Common myeloid progenitor, CD34-positive (primary cell): Measurements from ENCODE around the gene SLC35E2B.

ENCODE experiments used
- CTCF ChIA-PET: fragments of 350-600 bp; sonication (Branson Sonifier 250); formaldehyde crosslinking; loops from one replicate; lab custom pipeline; 2021; ENCODE audit warnings: antibody characterized with exemption; lab: Charles Lee
- POLR2A ChIA-PET: fragments of 350-600 bp; sonication (Branson Sonifier 250); formaldehyde crosslinking; loops from one replicate; lab custom pipeline; 2021; ENCODE audit warnings: antibody characterized with exemption; lab: Charles Lee
- DNase-seq, 3 donors: peaks; one replicate each; pipeline versions ENCODE4 v3.0.0 to v3.0.0-alpha.2; 2013
- H3K27ac ChIP-seq, 2 experiments: 1 replicate in 1 of 2; 2 replicates in 1 of 2; pipeline ENCODE4 v1.7.0; 2013; ENCODE audit warnings: inconsistent platforms in 2 of 2, low read length in 2 of 2, mild to moderate bottlenecking in 2 of 2, low read depth in 1 of 2, moderate library complexity in 1 of 2; ENCODE audit not compliant: severe bottlenecking in 2 of 2, insufficient read depth in 1 of 2, poor library complexity in 1 of 2
- H3K27me3 ChIP-seq, 5 experiments: replicated peaks in 2 of 5; 1 replicate in 3 of 5; 2 replicates in 2 of 5; pipeline versions ENCODE4 v1.6.1 to v1.7.0; 2013; ENCODE audit warnings: low read length in 4 of 5, mild to moderate bottlenecking in 2 of 5, moderate library complexity in 2 of 5, inconsistent platforms in 1 of 5; ENCODE audit not compliant: insufficient read depth in 5 of 5, control insufficient read depth in 4 of 5
- H3K36me3 ChIP-seq, 4 experiments: 1 replicate in 2 of 4; 2 replicates in 2 of 4; pipeline versions ENCODE4 v1.6.1 to v1.7.0; 2013; ENCODE audit warnings: low read length in 3 of 4, control low read depth in 1 of 4, mild to moderate bottlenecking in 1 of 4; ENCODE audit not compliant: control insufficient read depth in 4 of 4, insufficient read depth in 4 of 4
- H3K4me1 ChIP-seq, 4 experiments: 1 replicate in 3 of 4; 2 replicates in 1 of 4; pipeline versions ENCODE4 v1.6.1 to v1.7.1; 2013; ENCODE audit warnings: low read length in 3 of 4, mild to moderate bottlenecking in 3 of 4, control low read depth in 1 of 4, inconsistent platforms in 1 of 4, moderate library complexity in 1 of 4; ENCODE audit not compliant: control insufficient read depth in 4 of 4, insufficient read depth in 4 of 4; ENCODE audit errors: control extremely low read depth in 1 of 4
- H3K4me3 ChIP-seq, 7 experiments: 1 replicate in 4 of 7; 2 replicates in 3 of 7; pipeline versions ENCODE4 v1.5.1 to v1.7.0; 2013; ENCODE audit warnings: mild to moderate bottlenecking in 7 of 7, low read length in 6 of 7, moderate library complexity in 6 of 7, inconsistent platforms in 2 of 7, low read depth in 2 of 7, control low read depth in 1 of 7; ENCODE audit not compliant: insufficient read depth in 4 of 7, control insufficient read depth in 1 of 7; ENCODE audit errors: extremely low read depth in 1 of 7
- H3K9me3 ChIP-seq, 5 experiments: 1 replicate in 4 of 5; 2 replicates in 1 of 5; pipeline versions ENCODE4 v1.6.1 to v1.7.1; 2013; ENCODE audit warnings: low read length in 4 of 5, mild to moderate bottlenecking in 2 of 5, inconsistent platforms in 1 of 5, low read depth in 1 of 5, moderate library complexity in 1 of 5; ENCODE audit not compliant: control insufficient read depth in 4 of 5, insufficient read depth in 2 of 5; ENCODE audit errors: control extremely low read depth in 1 of 5
- WGBS: methylation state at CpG from one replicate; pipeline ENCODE4 v1.1.5; 2013; ENCODE audit not compliant: insufficient coverage; 5-methylcytosine and 5-hydroxymethylcytosine counted together

The SLC35E2B gene

DNA sequence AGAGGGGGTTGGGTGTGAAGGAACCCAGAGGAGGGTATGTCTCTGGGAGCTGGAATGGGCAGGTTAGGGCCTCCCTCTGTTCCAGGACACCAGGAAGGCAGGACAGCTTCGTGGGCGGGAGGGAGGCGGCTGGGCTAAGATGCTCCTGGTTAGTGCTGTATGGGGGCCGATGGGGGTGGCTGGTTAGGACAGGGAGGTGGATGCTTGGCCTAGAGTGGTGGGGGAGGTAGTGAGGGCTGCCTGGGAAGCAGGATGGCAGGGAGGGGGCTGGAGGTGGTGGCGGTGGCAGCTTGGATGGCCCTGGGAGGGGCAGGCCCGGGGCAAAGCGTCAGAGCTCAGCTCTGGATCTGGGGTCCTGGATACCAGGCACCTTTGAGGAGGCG, 66.8 kb downstream of the SLC35E2B start:
- Histone ChIP-seq H3K4me1 (peaks cover 0 to 18% (median 9%) of the 10 kb centered on the region in 4 experiments), H3K27ac (no peak overlapping the region), H3K27me3 (peaks cover 0 to 3% (median 0%) of the 10 kb centered on the region in 5 experiments), H3K9me3 (no peaks in the 10 kb centered on the region), H3K4me3 (no peak overlapping the region), H3K36me3 (peaks cover 0 to 3% (median 0%) of the 10 kb centered on the region in 4 experiments)
- 91% methylated on average over 4 of the region's 8 CpGs for WGBS
- ChIA-PET POLR2A (interaction anchor here (0.8 kb wide), 1 partner anchor 29 kb away, joined by 3 read pairs; no protein-coding TSS in a partner anchor), CTCF (interaction anchor here (1.2 kb wide), 1 partner anchor 9 kb away, joined by 3 read pairs; no protein-coding TSS in a partner anchor)
- DNase-seq = no peak

DNA sequence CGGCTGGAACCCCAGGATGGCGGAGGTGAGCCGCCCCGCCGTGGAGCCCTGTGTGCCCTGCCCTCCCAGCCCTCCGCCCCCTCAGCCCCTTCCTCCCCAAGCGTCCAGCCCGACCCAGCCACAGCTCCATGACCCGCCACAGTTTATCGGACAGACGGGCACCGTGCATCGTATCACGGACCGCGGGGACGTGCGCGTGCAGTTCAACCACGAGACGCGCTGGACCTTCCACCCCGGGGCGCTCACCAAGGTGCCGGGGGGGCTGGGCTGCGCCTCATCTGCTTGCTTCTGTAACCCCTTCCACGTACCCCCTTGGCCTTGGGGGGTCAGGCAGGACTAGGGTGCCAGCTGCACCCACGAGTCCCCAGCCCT, 67.2 kb downstream of the SLC35E2B start:
- H3K9me3 ChIP-seq = no peaks in the 10 kb centered on the region
- peaks cover 0 to 3% (median 0%) of the 10 kb centered on the region in 4 experiments for H3K36me3 ChIP-seq
- no peak for DNase-seq
- H3K27ac ChIP-seq = no peak overlapping the region
- ChIA-PET CTCF (interaction anchor here (1.2 kb wide), 1 partner anchor 8 kb away, joined by 3 read pairs; no protein-coding TSS in a partner anchor), POLR2A (no interaction called here)
- no peaks in the 10 kb centered on the region for H3K27me3 ChIP-seq
- 98% methylated on average over 23 of the region's 28 CpGs for WGBS
- H3K4me1 ChIP-seq = peaks cover 0 to 14% (median 7%) of the 10 kb centered on the region in 4 experiments
- no peak overlapping the region for H3K4me3 ChIP-seq

DNA sequence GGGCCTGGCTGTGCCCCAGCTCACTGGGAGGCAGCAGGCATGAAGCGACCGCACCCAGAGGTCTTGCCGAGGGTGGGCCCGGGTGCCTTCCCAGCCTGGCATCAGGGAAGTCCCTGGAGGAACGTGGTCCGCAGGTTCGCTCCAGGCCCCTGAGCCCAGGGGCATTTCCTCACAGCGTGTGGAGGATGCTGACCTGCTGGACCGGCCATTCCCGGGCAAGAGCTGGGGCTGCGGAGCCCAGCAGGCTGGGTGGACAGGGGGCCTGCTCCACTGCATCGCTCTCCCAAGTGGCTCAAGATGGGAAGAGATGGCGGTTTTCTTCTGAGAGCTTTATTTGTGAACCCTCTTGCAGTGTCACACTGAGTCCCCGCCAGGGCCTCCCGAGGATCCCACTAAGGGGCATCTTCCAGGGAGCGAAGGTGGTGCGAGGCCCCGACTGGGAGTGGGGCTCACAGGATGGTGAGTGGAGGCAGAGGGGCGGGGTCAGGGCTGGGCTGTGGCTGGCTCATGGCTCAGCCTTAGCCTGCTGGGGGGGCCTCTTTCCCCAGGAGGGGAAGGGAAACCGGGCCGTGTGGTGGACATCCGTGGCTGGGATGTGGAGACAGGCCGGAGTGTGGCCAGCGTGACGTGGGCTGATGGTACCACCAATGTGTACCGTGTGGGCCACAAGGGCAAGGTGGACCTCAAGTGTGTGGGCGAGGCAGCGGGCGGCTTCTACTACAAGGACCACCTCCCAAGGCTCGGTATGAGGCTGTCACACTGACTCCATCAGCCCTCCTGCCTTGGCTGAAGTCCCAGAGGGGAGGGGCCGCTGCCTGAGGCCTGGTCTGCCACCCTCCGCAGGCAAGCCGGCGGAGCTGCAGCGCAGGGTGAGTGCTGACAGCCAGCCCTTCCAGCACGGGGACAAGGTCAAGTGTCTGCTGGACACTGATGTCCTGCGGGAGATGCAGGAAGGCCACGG, 67.9 kb downstream of the SLC35E2B start:
- POLR2A ChIA-PET = no interaction called here
- Histone ChIP-seq H3K9me3 (no peaks in the 10 kb centered on the region), H3K36me3 (peaks cover 0 to 3% (median 0%) of the 10 kb centered on the region in 4 experiments), H3K4me3 (no peak overlapping the region), H3K4me1 (peaks cover 0 to 11% (median 5%) of the 10 kb centered on the region in 4 experiments), H3K27ac (no peak overlapping the region), H3K27me3 (no peaks in the 10 kb centered on the region)
- CTCF ChIA-PET = no interaction called here
- WGBS = 96% methylated on average over 37 of the region's 38 CpGs
- DNase-seq = no peak

DNA sequence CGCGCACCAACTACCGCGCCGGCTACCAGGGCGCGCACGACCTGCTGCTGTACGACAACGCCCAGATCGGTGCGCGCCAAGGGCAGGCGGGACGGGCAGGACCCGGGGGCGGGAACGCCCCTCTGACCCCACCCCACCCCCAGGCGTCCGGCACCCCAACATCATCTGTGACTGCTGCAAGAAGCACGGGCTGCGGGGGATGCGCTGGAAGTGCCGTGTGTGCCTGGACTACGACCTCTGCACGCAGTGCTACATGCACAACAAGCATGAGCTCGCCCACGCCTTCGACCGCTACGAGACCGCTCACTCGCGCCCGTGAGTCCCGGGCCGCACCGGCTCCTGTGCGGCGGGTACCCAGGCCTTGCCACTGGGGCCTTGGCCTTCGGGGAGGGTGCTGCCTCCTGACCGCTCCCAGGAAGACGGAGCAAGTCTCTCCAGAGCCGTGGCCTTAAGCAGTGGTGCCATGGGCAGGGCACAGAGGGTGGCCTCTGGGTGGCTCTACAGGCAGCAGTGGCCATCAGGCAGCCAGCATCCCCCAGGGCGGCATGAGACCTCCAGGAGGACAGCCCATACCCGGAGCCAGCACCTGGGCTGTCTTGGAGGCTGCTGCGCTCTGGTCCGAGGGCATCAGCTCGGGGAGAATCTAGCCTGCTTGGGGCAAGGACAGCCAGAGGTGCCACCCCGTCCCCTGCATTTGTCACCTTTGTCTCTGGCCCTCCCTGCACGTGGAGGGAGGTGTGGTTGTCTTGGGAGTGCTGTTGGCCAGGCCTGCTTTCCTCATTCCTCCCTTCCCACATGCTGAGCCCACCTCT, 68.8 kb downstream of the SLC35E2B start:
- Histone ChIP-seq H3K9me3 (no peaks in the 10 kb centered on the region), H3K36me3 (peaks cover 0 to 3% (median 0%) of the 10 kb centered on the region in 4 experiments), H3K4me1 (peaks cover 0 to 4% (median 2%) of the 10 kb centered on the region in 4 experiments), H3K27ac (no peak overlapping the region), H3K4me3 (no peak overlapping the region), H3K27me3 (no peaks in the 10 kb centered on the region)
- ChIA-PET CTCF (no interaction called here), POLR2A (interaction anchor here (0.6 kb wide), 1 partner anchor 123 kb away, joined by 5 read pairs; no protein-coding TSS in a partner anchor)
- WGBS = 97% methylated on average over 49 of the region's 51 CpGs
- no peak for DNase-seq

DNA sequence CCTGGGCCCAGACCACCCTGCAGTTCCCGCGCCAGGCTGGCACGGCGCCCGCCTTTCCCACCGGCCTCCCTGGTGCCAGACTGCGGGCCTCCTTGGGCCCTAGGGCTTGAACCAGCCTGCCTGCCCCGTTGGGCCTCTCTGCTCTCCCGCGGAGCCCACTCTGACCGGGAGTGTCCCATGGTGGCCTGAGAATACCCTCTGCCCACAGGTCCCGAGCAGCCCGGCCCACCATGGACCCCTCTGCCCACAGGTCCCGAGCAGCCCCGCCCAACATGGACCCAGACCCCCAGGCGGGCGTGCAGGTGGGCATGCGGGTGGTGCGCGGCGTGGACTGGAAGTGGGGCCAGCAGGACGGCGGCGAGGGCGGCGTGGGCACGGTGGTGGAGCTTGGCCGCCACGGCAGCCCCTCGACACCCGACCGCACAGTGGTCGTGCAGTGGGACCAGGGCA, 69.4 kb downstream of the SLC35E2B start:
- ChIA-PET CTCF (no interaction called here), POLR2A (no interaction called here)
- H3K27ac ChIP-seq = no peak overlapping the region
- peaks cover 0 to 7% (median 2%) of the 10 kb centered on the region in 4 experiments for H3K36me3 ChIP-seq
- H3K9me3 ChIP-seq = no peaks in the 10 kb centered on the region
- DNase-seq = no peak
- H3K4me3 ChIP-seq = no peak overlapping the region
- WGBS = 98% methylated on average over 28 of the region's 33 CpGs
- H3K4me1 ChIP-seq = no peaks in the 10 kb centered on the region
- H3K27me3 ChIP-seq = no peaks in the 10 kb centered on the region

DNA sequence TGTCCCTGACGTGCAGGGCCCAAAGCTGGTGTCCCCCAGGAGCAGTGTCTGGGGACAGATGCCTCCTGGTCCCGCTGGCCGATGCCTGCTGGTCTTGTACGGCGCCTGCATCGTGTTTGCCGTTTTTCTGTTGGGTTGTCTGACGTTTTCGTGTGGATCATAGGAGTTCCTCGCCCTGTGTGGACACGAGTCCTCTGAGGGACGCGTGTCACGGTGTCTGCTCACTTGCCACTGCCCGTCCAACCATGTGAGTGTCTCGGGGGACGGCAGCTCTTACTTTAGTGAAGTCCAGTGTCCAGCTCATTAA, 69.9 kb downstream of the SLC35E2B start:
- no peaks in the 10 kb centered on the region for H3K4me1 ChIP-seq

More for the DNA sequence above, 69.9 kb downstream of the SLC35E2B start:
- no peaks in the 10 kb centered on the region for H3K27me3 ChIP-seq
- no peaks in the 10 kb centered on the region for H3K9me3 ChIP-seq
- H3K4me3 ChIP-seq = no peak overlapping the region
- 96% methylated on average over 16 of the region's 17 CpGs for WGBS
- POLR2A ChIA-PET = no interaction called here
- DNase-seq = no peak
- no peak overlapping the region for H3K27ac ChIP-seq
- peaks cover 0 to 11% (median 5%) of the 10 kb centered on the region in 4 experiments for H3K36me3 ChIP-seq
- CTCF ChIA-PET = no interaction called here
